Kidney (tissue), 14 donors: ENCODE results near the gene UBAC1. TPM values are rescaled to one million over a fixed set of nuclear protein-coding genes. Genes with fewer than 3 reads are reported as not detected.
"Not testable (repeated sequence)": the region's sequence is repeated elsewhere in the genome, so short reads cannot be mapped to it uniquely, and the experiment has no call there.

ENCODE experiments used
- DNase-seq, 5 donors: peaks; one replicate each; pipeline ENCODE4 v3.0.0-alpha.2; 2013 to 2020
- FAIRE-seq: peaks from 2 replicates; lab custom pipeline; 2012; peaks lifted over from hg19 to GRCh38; lab: Jason Lieb, UNC
- H3K27ac ChIP-seq, 2 donors: one replicate each; pipeline ENCODE4 v1.7.0; 2013; ENCODE audit warnings: low read depth in 2 of 2, low read length in 2 of 2, inconsistent platforms in 1 of 2
- H3K27me3 ChIP-seq: one replicate; pipeline ENCODE4 v1.7.1; 2013; ENCODE audit warnings: low read length, inconsistent platforms; ENCODE audit not compliant: control insufficient read depth, insufficient read depth
- H3K36me3 ChIP-seq, 3 donors: one replicate each; pipeline versions ENCODE4 v1.7.0 to v1.7.1; 2013; ENCODE audit warnings: low read length in 3 of 3, control low read depth in 1 of 3, inconsistent platforms in 1 of 3; ENCODE audit not compliant: insufficient read depth in 3 of 3, control insufficient read depth in 2 of 3
- H3K4me1 ChIP-seq, 3 donors: one replicate each; pipeline versions ENCODE4 v1.7.0 to v1.7.1; 2013; ENCODE audit warnings: low read length in 3 of 3, inconsistent platforms in 1 of 3, low read depth in 1 of 3; ENCODE audit not compliant: control insufficient read depth in 2 of 3, insufficient read depth in 2 of 3
- H3K4me3 ChIP-seq, 3 donors: one replicate each; pipeline versions ENCODE4 v1.7.0 to v1.8.1; 2013; ENCODE audit warnings: low read length in 3 of 3, control low read depth in 1 of 3, inconsistent platforms in 1 of 3
- H3K9ac ChIP-seq, 3 donors: one replicate each; pipeline versions ENCODE4 v1.7.0 to v1.7.1; 2013; ENCODE audit warnings: low read length in 3 of 3, control low read depth in 1 of 3, inconsistent platforms in 1 of 3
- H3K9me3 ChIP-seq, 3 donors: one replicate each; pipeline versions ENCODE4 v1.7.0 to v1.7.1; 2013; ENCODE audit warnings: low read length in 3 of 3, control low read depth in 1 of 3, inconsistent platforms in 1 of 3; ENCODE audit not compliant: control insufficient read depth in 2 of 3, insufficient read depth in 1 of 3
- intact Hi-C: fragments of 100-400 bp; cut with DNase I; formaldehyde crosslinking; loops from one replicate; pipeline ENCODE4 v1.11.1; 2022
- polyA plus RNA-seq: library from polyadenylated mRNA; stranded (reverse); fragments of 350-450 nt; fragmentation: Illumina TruSeq; extraction: RNeasy Lipid Tissue Mini Kit (QIAGEN cat#74804); gene quantifications from one replicate; pipeline ENCODE4 v1.2.3, GENCODE V29; 2014; ENCODE audit warnings: low read depth, low replicate concordance; ENCODE audit not compliant: insufficient read depth
- total RNA-seq: library from RNA; stranded (reverse); fragmentation: NEBNext Ultra II Directional; extraction: Animal tissue kit (Norgen Biotek cat#: 25700); gene quantifications from one replicate; pipeline ENCODE4 v1.2.1, GENCODE V29; 2021
- TF ChIP-seq, protein P1 (sequence below): IDR thresholded peaks from 3 replicates; pipeline ENCODE4 v1.5.1; 2012; ENCODE audit warnings: mild to moderate bottlenecking, moderate library complexity, borderline replicate concordance; ENCODE audit not compliant: insufficient read depth; ENCODE audit errors: extremely low read depth
- donor health status: control.
- donor health status: control.
- donor health status: control.
- donor health status: control.
- donor health status: control.
- donor health status: DM: yes; HTN: yes; CAD: no.
- donor health status: Normal renal cell carcinoma (clear cell type).

The UBAC1 gene
- total and polyA plus RNA-seq, 2 donors from 2014 or later = 40.2 to 52.6 TPM

DNA sequence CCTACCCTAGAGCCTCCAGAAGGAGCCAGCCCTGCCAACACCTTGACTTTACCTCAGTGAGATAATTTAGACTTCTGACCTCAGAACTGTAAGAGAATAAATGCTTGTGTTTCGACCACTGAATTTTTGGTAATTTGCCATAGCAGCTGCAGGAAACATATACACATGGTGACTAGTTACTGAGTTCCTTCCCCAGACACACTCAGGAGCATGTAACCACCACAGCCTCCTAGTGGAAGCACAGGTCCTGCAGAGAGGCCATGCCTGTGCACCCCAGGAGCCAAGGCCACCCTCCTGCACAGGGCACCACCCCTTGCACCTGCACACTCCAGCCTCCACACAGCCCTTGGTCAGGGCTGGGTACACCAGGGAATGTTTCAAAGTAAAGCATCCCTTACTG is 46.3 kb downstream of the UBAC1 start:
- no peak for FAIRE-seq
- H3K27ac ChIP-seq = no peak overlapping the region
- peaks cover 5 to 29% (median 9%) of the 10 kb centered on the region in 3 donors for H3K36me3 ChIP-seq
- no peaks in the 10 kb centered on the region for H3K4me1 ChIP-seq
- peaks cover 0 to 12% (median 3%) of the 10 kb centered on the region in 3 donors for H3K9me3 ChIP-seq
- TF ChIP-seq, protein P1, sequence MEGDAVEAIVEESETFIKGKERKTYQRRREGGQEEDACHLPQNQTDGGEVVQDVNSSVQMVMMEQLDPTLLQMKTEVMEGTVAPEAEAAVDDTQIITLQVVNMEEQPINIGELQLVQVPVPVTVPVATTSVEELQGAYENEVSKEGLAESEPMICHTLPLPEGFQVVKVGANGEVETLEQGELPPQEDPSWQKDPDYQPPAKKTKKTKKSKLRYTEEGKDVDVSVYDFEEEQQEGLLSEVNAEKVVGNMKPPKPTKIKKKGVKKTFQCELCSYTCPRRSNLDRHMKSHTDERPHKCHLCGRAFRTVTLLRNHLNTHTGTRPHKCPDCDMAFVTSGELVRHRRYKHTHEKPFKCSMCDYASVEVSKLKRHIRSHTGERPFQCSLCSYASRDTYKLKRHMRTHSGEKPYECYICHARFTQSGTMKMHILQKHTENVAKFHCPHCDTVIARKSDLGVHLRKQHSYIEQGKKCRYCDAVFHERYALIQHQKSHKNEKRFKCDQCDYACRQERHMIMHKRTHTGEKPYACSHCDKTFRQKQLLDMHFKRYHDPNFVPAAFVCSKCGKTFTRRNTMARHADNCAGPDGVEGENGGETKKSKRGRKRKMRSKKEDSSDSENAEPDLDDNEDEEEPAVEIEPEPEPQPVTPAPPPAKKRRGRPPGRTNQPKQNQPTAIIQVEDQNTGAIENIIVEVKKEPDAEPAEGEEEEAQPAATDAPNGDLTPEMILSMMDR = no peak
- no peak overlapping the region for H3K4me3 ChIP-seq
- no peak overlapping the region for H3K9ac ChIP-seq
- intact Hi-C loops = no loop called here
- DNase-seq = no peak
- no peaks in the 10 kb centered on the region for H3K27me3 ChIP-seq

DNA sequence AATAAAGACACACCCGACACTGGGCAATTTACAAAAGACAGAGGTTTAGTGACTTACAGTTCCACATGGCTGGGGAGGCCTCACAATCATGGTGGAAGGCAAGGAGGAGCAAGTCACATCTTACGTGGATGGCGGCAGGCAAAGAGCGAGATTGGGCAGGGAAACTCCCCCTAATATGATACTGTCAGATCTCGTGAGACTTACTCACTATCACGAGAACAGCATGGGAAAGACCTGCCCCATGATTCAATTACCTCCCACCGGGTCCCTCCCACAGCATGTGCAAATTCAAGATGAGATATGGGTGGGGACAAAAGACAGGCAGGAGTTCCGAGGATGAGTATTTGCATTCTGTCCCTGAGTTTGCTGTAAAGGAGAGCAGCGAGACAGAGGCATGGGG is 49.9 kb downstream of the UBAC1 start:
- H3K4me3 ChIP-seq, H3K27me3 ChIP-seq, H3K9ac ChIP-seq, H3K9me3 ChIP-seq, DNase-seq, FAIRE-seq, intact Hi-C loops, H3K27ac ChIP-seq: not testable (repeated sequence)
- H3K36me3 ChIP-seq = peaks cover 5 to 23% (median 9%) of the 10 kb centered on the region in 3 donors
- peaks cover 0 to 12% (median 0%) of the 10 kb centered on the region in 3 donors for H3K4me1 ChIP-seq

DNA sequence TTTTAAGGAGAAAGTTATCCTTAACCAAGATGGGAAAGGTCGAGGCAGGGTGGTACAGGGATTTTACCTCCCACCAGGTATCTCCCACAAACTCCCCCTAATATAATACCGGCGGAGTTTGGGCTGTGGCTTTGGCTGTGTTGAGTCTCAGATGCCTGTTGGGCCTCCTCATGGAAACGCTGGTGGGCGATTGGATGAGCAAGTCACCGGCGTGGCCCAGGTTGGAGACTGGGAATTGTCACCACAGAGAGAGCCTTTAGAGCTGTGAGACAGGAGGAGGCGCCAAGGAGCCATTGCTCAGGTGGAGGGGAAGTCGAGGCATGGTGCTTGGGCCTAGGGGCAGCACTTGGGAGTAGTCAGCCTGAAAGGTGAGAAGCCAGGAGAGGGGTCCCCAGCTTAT is 50.4 kb downstream of the UBAC1 start:
- no peak overlapping the region for H3K9ac ChIP-seq
- H3K36me3 ChIP-seq = peaks cover under 1 to 19% (median 7%) of the 10 kb centered on the region in 3 donors
- DNase-seq (no peak), FAIRE-seq (no peak)
- H3K27me3 ChIP-seq = no peaks in the 10 kb centered on the region
- TF ChIP-seq, protein P1 = no peak
- peaks cover 0 to 3% (median 3%) of the 10 kb centered on the region in 3 donors for H3K9me3 ChIP-seq
- intact Hi-C loops = no loop called here
- no peak overlapping the region for H3K27ac ChIP-seq
- H3K4me3 ChIP-seq = no peak overlapping the region
- H3K4me1 ChIP-seq = peaks cover 0 to 14% (median 3%) of the 10 kb centered on the region in 3 donors

DNA sequence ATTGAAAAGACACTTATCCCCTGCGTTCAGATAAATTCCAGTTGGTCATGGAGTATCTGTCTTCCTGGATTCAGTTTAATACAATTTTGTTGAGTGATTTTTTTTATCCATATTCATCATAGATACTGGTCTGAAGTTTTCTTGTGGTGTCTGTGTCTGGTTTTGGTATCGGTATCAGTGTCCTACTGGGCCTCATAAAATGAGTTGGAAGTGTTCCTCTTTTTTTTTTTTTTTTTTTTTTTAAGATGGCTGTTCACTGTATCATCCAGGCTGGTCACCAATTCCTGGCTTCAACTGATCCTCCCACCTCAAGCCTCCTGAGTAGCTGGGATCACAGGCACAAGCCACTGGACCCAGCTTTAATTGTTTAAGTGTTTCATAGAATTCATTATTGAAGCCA is 51.0 kb downstream of the UBAC1 start:
- H3K27me3 ChIP-seq = no peaks in the 10 kb centered on the region
- no peak overlapping the region for H3K9ac ChIP-seq
- peaks cover 0 to 15% (median 4%) of the 10 kb centered on the region in 3 donors for H3K36me3 ChIP-seq
- H3K9me3 ChIP-seq = peaks cover 0 to 3% (median 0%) of the 10 kb centered on the region in 3 donors
- TF ChIP-seq, protein P1 = no peak
- peaks cover 0 to 19% (median 9%) of the 10 kb centered on the region in 3 donors for H3K4me1 ChIP-seq
- DNase-seq (no peak), FAIRE-seq (no peak)
- intact Hi-C loops = no loop called here
- no peak overlapping the region for H3K27ac ChIP-seq
- H3K4me3 ChIP-seq = no peak overlapping the region
